Pulmonary artery endothelial cell (primary cell): ENCODE data around the gene SPANXN5. TPM values are rescaled to one million over a fixed set of nuclear protein-coding genes. Genes with fewer than 3 reads are reported as not detected.
"Not testable (repeated sequence)": the region's sequence is repeated elsewhere in the genome, so short reads cannot be mapped to it uniquely, and the experiment has no call there.

ENCODE experiments used
- DNase-seq: peaks from one replicate; pipeline ENCODE4 v3.0.0-alpha.2; 2011; ENCODE audit warnings: low read depth, low spot score
- total RNA-seq: library from RNA; depleted of rRNA; stranded (reverse); fragments of >200 nt; gene quantifications from 2 replicates; pipeline ENCODE4 v1.2.3, GENCODE V29; 2014

SPANXN5 gene
- total RNA-seq = not detected in 2 replicates

- DNase-seq = not testable (repeated sequence)
Measured at GRCh38 chrX:52797327-52797726, at the start of gene SPANXN5. Gene SPANXN5 (minus strand): TSS chrX:52797427. CDS start chrX:52797348, 79 bp downstream.

GRCh38 chrX:52843619-52844018 is 46.4 kb upstream of the SPANXN5 start:
- DNase-seq = not testable (repeated sequence)

- no peak for DNase-seq
Measured at GRCh38 chrX:52839137-52839536, 41.9 kb upstream of the SPANXN5 start.

GRCh38 chrX:52830551-52830950 is 33.3 kb upstream of the SPANXN5 start:
- DNase-seq = no peak

- DNase-seq = no peak
Measured at GRCh38 chrX:52824608-52825007, 27.4 kb upstream of the SPANXN5 start.

- DNase-seq = no peak
Measured at GRCh38 chrX:52821079-52821760, 24.0 kb upstream of the SPANXN5 start.

GRCh38 chrX:52819788-52820187 is 22.6 kb upstream of the SPANXN5 start:
- no peak for DNase-seq

GRCh38 chrX:52811065-52811625 is 13.9 kb upstream of the SPANXN5 start, which contains the start of gene XAGE5:
Gene XAGE5 (plus strand): TSS chrX:52811287. CDS start chrX:52812567, 1,280 bp downstream.
- no peak for DNase-seq

GRCh38 chrX:52804876-52805275 is 7.6 kb upstream of the SPANXN5 start:
- DNase-seq = not testable (repeated sequence)

- not testable (repeated sequence) for DNase-seq
Measured at GRCh38 chrX:52773504-52773903, 23.7 kb downstream of the SPANXN5 start.

GRCh38 chrX:52765983-52766382 is 31.2 kb downstream of the SPANXN5 start:
- DNase-seq = not testable (repeated sequence)

GRCh38 chrX:52750952-52751351 is 46.3 kb downstream of the SPANXN5 start, which contains the start of gene SSX2B:
Gene SSX2B (plus strand): TSS chrX:52751252. CDS start chrX:52752681, 1,429 bp downstream.
- not testable (repeated sequence) for DNase-seq

Other genes starting within 250 kb of the SPANXN5 start
- not detected in 2 replicates for gene SSX7, start 142.5 kb downstream of the SPANXN5 start, total RNA-seq
- 0.14 TPM in 1 of 2 replicates, not detected in the other for gene SSX2, start 90.2 kb downstream of the SPANXN5 start, total RNA-seq
- gene SSX2B, start 46.2 kb downstream of the SPANXN5 start, total RNA-seq = not detected in 2 replicates
- not detected in 2 replicates for gene XAGE5, start 13.9 kb upstream of the SPANXN5 start, total RNA-seq
- gene XAGE3, start 70.7 kb upstream of the SPANXN5 start, total RNA-seq = not detected in 2 replicates
- gene FAM156B, start 99.9 kb upstream of the SPANXN5 start, total RNA-seq = 8.1 and 8.9 TPM in 2 replicates
- gene FAM156A, start 161.1 kb upstream of the SPANXN5 start, total RNA-seq = 3.7 and 7.4 TPM in 2 replicates